Measurements from ENCODE around the gene TTN.

Gene TTN

DNA sequence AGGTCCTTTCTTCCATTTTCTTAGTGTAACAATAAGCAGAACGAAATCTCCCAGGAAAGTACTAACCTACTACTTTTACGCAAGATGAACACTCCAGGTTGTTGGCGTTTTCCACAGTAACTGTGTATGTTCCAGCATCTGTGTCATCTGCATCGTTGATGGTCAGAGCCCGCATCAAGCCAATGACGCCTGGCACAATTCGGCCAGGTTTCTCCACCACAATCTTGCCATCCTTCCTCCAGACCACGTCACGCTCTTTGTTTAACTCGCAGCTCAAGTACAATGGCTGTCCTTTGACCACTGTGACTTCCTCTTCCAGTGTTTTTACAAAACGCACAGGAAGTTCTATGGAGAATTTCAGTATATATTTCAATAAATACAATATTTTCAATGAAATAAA lies 171.3 kb downstream of the TTN start:
- DNase-seq, result no peak

DNA sequence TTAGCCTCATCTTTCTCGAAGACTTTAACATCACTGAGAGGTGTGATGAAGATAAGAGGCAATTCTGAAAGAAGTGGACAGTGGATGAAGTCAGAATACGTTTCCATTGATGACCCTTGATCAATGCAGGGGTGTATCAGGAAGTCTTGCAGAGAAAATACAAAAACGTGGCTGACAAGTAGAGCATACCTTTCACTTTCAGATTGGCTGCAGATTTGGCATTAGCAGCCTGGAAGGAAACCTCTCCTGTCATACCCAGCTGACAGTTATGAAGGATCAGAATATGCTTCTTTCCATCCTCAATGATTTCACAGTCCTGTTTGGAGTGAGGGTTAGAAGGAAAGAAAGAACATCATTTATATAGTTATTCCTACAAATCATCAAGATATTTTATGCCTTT lies 174.5 kb downstream of the TTN start:
- DNase-seq, result no peak

DNA sequence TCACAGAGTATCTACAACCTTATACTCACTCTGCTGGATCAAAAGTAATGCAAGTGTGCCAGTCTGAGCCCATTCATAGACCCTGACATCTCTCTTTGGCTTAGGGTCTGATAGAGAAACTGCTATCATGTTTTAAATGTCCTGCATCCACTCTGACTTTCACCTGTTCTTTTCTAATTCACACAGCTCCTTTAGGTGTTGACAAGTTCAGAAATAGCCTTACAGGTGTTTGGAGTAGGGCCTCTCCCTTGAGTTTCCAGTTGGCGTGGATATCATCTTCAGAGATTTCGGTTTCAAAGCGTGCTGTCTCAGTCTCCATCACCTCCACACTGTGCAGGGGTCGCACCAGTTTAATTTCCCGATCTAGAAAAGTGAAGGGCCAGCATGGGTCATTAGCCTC lies 176.6 kb downstream of the TTN start:
- no peak for DNase-seq

DNA sequence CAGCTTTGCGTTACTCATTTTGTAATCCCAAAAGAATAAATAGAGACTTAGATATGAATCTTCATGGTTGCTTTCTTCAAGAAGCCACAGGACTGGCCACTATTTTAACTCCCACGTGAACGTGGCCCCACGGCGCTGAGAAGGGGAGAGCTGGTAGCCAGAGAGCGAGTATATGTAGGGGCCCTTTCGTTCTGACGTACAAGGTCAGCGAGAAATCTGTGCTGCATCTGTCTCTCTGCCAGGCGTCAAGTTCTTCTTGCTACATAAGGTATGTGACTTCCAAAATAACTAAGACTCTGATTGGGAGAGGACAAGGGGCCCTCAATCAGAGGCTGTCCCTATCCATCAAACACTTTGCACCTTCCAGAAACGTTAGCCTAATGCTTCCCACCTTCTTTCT lies 177.8 kb downstream of the TTN start:
- DNase-seq, result no peak

DNA sequence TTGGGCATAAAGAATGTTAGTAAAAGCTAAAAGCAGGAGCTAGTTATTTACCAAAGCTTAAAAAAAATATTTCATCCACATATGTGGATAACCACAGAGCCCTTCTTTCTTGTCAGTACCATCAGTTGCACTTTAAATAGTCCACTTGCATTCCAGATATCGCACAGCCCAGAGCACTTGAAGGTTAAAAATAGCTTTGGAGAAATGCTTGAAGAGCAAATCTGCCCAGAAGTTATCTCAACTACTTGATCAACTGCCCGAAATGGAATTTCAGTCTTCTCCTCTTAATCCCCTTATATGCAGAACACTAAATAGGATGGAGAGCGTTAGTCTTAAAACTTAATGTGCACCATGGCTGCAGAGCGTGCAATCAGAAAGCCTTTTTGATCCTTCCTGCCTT lies 178.6 kb downstream of the TTN start:
- no peak for DNase-seq

DNA sequence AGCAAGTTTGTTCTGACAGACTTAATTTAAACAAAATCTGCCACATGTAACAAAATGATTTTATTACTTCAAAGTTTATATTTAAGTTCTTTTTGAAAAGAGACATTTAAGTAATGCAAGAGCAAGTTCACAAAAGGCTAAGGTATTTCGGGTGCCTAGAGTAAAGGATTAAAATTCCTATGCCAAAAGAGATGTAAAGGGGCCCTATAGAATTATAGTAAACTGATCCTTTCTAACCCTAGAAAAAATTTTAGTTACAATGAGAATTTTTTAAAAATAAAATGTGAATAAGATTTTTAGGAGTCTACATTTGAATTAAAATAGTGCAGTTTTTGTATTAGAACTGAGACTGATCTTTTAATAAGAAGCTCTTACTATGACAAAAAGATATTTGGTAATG lies 179.8 kb downstream of the TTN start:
- DNase-seq, result no peak

DNA sequence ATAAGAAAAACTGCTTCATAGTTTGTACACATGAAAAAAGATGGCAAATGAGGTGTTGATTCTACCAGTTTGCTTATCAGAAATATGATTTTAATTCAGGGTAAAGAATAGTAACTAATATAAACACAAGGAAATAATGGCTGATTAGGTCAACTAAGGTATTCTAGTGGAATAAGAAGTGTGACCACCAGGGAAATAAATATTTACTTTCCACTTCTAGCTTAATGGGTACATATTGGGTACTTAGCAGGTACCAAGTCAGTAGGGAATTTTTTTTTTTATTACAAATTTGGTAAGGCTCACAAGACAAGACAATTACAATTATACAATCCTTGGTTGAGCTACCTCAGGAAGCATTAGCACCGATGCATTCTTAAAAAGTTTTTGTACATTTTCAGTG lies 191.3 kb downstream of the TTN start:
- no peak for DNase-seq

DNA sequence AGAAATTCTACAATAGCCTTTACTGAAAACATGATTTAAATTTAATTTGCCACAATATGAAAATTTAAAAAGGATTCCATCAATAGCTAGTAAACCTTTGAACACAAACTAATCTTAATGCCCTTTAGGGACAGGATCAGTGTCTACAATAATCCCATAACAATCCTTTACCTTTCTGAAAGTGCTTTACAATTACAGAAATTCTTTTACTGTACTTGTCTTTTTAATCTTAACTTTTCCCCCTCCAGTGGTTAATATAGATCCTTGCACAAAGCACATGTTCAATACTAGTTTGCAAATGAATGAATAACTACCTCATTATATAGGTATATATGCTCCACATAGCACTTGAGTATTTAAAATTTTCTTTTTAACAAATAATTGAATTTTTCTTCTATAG lies 204.3 kb downstream of the TTN start:
- DNase-seq, result no peak

DNA sequence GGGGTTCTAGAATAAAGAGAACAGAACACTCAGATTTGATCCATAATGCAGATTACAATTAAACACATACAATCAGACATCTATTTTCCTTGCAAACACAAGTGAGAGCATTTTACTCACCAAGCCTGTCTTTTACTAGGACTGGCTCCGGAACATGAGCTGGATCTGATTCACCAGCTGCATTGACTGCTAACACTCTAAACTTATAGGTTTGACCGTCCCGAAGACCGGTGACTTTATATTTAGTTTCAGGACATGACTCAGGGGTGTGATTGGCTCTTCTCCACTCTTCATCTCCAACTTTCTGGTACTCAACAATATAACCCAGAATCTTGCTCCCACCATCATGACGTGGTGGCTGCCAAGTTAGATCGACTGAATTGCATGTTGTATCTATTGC lies 214.6 kb downstream of the TTN start:
- no peak for DNase-seq

DNA sequence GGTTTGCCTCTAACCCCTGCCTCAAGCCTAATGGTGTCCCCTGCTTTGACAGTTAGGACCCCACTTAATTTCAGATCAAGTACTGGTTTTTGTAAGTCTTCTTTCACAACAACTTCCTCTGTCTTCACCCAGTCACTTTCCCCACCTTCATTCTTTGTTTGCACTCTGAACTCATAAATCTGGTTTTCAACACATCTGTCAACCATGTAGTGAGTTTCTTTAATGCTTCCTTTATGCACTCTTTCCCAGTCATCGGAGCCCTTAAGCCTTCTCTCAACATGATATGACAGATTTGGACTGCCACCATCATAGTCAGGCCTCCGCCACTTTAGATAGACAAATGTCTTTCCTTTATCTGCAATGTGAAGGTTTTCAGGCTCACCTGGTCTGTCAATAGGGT lies 217.9 kb downstream of the TTN start:
- DNase-seq, result no peak

DNA sequence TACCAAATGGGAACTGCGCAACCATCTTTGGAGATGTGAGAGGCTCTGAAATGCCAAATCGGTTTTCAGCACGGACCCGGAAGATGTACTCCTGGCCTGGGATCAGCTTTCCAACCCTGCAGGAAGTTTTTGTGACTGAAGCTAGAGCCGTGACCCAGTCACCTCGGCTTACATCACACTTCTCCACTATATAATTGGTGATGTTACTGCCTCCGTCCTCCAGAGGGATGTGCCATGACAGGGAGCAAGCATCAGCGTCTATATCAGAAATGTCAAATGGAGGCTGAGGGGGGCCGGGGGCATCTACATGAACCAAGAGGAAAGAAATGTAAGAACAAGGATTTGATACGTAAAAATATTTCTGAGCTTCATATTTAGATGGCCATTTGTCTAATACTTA lies 222.6 kb downstream of the TTN start:
- no peak for DNase-seq

DNA sequence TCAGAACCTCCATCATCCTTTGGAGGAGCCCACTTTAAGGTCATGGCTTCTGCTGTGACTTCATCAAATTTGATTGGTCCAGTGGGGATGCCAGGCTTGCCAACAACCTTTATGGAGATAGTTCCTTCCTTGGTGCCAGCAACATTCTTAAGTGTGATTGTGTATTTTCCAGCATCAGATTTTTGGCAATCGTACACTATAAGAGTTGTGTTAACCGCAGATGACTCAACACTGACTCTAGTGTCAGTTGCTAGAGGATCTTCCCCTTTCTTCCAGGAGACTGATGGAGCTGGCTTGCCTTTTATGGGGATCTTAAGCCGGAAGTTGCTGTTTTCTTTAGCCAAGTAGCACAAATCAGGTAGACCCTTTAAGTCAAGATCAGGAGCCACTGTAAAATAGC lies 228.2 kb downstream of the TTN start:
- no peak for DNase-seq

DNA sequence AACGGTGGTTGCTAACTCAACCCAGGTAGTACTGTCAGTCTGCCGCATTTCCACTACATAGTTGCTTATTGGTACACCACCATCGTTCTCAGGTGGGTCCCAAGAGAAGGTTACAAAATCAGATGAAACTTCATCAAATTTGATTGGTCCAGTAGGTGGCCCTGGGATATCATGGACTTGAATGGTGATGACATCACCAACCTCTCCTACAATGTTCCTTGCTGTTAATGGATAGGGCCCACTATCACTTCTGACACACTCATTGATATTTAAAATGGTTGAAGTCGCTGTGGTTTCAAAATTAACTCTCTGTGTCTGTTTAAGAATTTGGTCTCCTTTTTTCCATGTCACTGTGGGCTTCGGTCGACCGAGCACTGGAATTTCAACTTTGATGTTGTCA lies 232.4 kb downstream of the TTN start:
- DNase-seq, result no peak

DNA sequence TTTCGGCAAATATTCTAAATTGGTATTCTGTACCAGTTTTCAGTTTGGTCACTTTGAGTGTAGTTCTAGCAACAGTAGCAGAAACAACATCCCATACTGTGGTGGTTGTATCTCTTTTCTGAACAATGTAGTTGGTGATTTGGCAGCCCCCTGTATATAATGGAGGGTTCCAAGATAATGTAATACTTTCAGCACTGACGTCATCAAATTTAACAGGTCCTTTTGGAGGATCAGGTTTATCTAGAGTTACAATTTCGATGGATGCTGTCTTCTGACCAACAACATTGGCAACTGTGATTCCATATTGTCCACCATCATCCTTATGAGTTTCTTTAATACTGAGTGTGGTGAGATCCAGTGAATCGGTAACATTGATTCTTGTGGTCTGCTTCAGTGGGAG lies 239.0 kb downstream of the TTN start:
- DNase-seq, result no peak

DNA sequence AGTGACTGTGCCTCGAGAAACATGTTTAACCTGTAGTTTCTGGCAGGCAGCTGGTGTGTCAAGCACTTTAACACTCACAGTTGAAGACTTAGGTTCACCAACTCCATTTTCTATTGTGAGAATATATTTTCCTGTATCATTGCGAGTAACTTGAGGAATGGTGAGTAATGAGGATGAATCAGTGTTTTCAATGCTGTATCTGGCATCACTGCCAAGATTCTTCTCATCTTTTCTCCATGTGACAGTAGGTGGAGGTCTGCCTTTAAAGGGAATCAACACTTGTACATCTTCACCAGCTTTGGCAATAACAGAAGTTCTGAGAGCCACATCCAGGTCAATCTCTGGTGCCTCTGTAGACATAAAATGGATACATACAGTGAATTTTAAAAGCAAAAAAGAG lies 254.2 kb downstream of the TTN start:
- no peak for DNase-seq

DNA sequence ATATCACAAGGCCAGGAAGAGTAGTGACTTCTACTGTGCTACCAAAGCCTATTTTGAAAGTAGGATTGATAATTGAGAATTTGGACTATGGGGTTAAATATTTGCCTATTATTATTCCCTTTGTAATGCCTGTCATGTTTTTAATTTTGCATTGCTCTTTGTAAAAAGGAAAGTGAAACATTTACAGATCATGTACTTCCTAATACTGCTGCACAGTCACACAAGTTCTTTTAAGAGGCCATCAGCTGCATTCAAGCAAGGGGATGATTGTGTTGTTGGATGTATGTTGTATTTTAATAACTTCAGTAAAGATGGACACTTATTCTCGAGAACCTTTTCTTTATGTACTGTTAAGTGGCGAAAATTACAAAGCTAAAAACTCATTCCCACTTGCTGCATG lies 256.9 kb downstream of the TTN start:
- DNase-seq, result no peak

DNA sequence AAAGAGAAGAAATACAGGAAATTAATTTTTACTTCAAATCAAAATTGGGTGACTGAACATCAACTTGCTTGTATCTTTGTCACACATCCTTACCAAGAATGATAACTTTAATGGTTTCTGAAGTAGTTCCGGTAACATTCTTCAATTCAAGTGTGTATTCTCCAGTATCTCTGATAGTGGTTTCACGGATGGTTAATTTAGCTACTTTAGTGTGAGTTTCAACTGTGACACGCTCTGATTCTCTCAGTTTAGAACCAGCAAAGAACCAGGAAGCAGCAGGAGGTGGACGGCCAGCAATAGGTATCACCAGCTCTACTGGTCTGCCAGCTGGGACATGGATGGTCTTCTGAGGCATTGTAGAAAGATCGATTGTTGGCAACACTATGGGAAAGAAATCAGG lies 264.7 kb downstream of the TTN start:
- DNase-seq, result no peak

DNA sequence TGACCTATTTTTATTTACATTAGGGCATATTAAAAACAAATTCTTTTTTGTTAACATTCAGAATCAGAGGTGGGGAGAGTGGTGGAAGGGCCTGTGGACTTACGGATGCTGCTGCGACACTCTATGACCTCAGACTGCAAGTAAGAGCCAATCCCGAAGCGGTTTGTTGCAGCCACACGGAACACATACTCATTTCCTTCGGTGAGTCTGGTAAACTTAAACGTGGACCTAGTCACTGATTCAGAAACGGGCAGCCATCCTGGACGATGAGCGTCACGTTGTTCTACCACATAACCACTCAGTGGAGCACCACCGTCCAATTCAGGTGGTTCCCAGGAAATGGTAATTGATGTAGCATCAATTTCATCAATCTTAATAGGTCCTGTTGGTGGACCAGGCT lies 265.1 kb downstream of the TTN start:
- no peak for DNase-seq

DNA sequence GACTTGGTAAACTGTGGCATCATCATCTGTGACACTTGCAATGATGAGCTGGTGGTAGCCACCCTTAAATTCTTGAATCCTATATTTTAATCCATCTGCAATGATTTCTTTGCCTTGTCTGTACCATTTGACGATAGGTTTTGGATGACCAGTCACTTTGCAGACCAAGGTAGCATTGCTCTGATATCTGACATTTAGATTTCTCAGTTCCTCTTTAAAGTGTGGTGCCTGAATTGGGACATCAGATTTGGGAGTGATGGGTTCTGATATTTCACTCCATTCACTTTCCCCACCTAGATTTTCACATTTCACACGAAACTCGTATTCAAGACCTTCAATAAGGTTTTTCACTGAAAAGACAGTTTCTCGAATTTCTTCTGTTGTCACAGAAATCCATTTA lies 271.2 kb downstream of the TTN start:
- no peak for DNase-seq

DNA sequence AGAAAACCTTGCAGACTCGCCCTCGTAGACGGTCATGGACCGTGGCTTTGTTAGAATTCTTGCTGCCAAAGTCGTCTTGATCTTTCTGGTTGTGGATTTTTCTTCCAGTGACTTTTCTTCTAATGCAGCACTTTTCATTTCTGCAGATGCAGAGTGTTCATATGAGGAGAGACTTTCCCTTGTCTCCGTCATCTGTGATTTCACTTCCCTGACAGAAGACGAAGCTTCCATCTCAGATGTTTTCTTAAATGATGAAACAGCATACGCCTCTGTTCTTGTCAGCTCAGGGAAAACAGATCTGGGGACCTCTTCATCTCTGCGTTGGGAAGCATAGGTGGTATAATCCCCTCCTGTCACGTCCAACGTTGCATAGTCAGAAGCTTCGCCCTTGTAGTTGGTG lies 276.1 kb downstream of the TTN start:
- DNase-seq, result no peak

DNA sequence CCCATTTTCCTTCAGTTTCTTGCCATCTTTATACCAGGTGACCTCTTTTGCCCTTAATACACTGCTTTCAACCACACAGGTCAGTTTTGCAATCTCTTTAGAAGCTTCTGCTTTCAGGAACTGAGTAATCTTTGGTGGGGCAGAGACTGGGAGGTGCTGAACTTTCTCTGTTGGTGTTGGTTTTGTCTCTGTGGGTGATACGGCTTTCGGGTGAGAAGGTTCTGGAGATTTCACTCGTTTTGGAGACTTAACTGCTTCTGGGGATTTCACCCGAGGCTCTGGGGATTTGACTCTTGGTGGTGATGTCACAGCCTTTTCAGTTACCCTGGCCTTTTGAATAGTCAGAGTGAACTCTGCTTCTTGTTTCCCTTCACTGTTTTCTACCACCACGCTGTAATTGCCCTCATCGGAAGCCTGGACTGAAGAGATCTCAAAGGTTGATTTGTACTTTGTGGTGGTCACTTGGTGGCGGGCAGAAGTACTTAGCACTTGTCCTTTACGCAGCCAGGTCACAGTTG lies 276.5 kb downstream of the TTN start:
- DNase-seq, result no peak

DNA sequence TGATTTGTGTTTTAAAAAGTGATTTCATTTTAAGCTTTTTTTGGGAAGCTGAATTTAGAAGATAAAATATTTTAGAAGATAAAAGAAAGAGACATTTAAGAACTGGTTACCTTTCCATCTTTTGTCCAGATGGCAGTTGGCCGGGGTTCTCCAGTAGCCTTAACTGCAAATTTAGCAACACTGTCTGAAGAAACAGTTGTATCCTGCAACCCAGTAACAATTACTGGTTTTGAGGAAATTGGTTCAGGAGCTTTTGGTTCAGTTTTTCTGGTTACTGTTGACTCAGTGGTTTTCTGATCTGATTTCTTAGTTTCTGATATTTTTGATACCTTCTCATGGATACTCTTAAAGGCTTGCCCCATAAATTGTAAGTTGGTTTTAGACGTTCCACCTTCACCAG lies 277.1 kb downstream of the TTN start:
- no peak for DNase-seq

DNA sequence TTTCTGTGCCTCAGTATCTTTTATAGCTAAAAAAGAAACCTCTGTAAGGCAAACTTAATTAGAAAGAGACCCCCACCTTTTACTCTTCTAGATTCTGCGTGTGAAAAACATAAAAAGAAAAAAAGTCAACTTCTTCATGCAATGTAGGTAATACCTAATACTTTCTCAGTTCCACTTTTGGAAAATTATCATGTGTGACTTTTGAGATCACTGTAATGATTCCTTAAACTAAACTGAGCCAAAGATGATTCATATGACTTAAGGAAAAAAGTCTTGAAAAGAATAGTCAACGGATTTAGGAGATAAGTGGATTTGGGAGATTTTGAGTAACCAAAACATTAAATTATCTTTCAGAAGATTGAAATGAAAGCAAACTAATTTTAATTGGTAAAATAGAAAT lies 278.0 kb downstream of the TTN start:
- DNase-seq, result no peak

DNA sequence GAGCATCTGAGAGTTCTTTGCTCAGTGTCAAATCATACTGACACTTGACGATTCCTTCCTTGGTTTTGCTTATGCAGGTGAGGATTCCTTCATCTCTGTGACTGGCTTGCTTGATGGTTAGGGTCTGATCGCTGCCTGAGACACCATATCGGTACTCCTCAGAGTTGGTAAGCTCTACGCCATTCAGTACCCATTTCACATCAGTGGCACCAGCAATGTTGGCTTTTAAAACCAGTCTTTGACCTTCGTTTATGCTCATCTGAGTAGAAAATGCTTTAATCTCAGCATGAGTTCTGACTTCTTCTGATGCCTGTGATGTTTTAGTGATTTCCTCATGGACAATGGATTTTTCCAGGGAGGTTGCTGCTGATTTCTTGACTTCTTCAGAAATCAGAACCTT lies 278.6 kb downstream of the TTN start:
- DNase-seq, result no peak

DNA sequence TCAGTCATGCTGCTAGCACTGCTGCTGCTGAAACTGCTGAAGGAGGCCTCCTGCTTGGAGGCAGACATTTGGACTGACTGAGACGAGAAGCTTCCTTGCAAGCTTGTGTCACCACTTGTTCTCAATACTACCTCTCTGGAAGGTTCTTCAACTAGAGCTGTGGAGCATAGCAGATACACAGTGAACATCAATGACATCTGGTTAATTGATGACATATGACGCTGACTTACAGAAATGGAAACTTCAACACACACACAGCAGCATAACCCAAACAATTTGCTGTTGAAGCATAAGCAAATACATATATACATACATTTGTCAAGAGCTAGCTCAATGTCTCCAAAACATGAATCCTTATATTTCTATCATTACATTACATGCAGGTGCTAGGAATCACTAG lies 279.6 kb downstream of the TTN start:
- no peak for DNase-seq

DNA sequence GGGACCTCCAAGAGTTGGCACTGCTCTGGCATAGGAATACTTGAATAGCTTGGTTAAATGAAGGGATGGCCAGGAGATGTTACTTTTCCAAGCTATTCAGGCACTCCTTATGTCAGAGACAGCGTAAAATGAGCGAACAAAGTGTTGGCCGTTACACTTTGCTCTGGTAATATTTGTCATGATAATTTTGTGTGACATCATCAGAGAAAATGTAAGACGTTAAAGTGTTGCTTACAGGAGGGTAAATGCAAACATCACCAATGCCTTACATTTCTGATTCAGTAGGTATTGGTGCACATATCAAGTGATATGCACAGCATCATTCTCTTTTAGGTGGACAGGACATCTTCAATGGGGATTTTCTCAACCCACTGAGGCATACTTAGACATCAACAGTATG lies 281.0 kb downstream of the TTN start:
- no peak for DNase-seq
